GM12878 (cell line): Measurements from ENCODE around the gene NSG1. TPM values are rescaled to one million over a fixed set of nuclear protein-coding genes. Genes with fewer than 3 reads are reported as not detected.

ENCODE experiments used
- ATAC-seq: fragments of 200-7000 bp; cut with Tn5 transposase; 3 replicates; pipeline ENCODE4 v1.9.1; 2020; ENCODE audit warnings: mild to moderate bottlenecking, moderate library complexity
- BruUV-seq: library from RNA; stranded (reverse); fragments of 400-500 nt; replicated peaks from 2 replicates; lab custom pipeline; 2021; lab: Mats Ljungman, UMichigan
- CTCF ChIA-PET: fragments of 300-600 bp; sonication (Branson Sonifier 250); formaldehyde crosslinking; extraction: SDS; loops from one replicate; lab custom pipeline; 2021; ENCODE audit warnings: inconsistent platforms; lab: Yijun Ruan, JAX
- POLR2A ChIA-PET: fragments of 350-600 bp; formaldehyde crosslinking; extraction: SDS; loops from one replicate; lab custom pipeline; 2021; ENCODE audit warnings: inconsistent platforms; lab: Charles Lee
- RAD21 ChIA-PET: fragments of 300-600 bp; sonication (Branson Sonifier 250); formaldehyde crosslinking; loops from one replicate; lab custom pipeline; 2023; ENCODE audit warnings: antibody characterized with exemption; ENCODE audit not compliant: unreplicated experiment; lab: Charles Lee
- SMC1A ChIA-PET: fragments of 300-600 bp; sonication (Branson Sonifier 250); formaldehyde crosslinking; loops from one replicate; lab custom pipeline; 2023; ENCODE audit not compliant: unreplicated experiment, uncharacterized antibody; lab: Charles Lee
- DNase-seq: peaks from one replicate; pipeline ENCODE4 v3.0.0-alpha.2; 2011; ENCODE audit warnings: low read depth, low spot score
- FAIRE-seq: peaks from 3 replicates; lab custom pipeline; 2011; peaks lifted over from hg19 to GRCh38; lab: Jason Lieb, UNC
- H2AFZ ChIP-seq: 2 replicates; pipeline ENCODE4 v1.6.0; 2011; ENCODE audit warnings: low read depth, low read length, control low read depth; ENCODE audit not compliant: control insufficient read depth
- H3K27ac ChIP-seq: 2 replicates; pipeline ENCODE4 v1.5.1; 2011; ENCODE audit warnings: control low read depth; ENCODE audit not compliant: control insufficient read depth, insufficient read depth
- H3K27me3 ChIP-seq, 2 experiments: replicated peaks in 1 of 2; 2 replicates each; pipeline versions ENCODE4 v1.6.0 to v1.6.1; 2011; ENCODE audit warnings: low read length in 1 of 2; ENCODE audit not compliant: control insufficient read depth in 2 of 2, insufficient read depth in 2 of 2
- H3K36me3 ChIP-seq, 2 experiments: 2 replicates each; pipeline ENCODE4 v1.5.1; 2011; ENCODE audit warnings: low read length in 1 of 2; ENCODE audit not compliant: control insufficient read depth in 2 of 2, insufficient read depth in 2 of 2
- H3K4me1 ChIP-seq: 2 replicates; pipeline ENCODE4 v1.6.1; 2011; ENCODE audit warnings: mild to moderate bottlenecking, low read length, moderate library complexity, mixed read lengths; ENCODE audit not compliant: control insufficient read depth, insufficient read depth
- H3K4me2 ChIP-seq: 2 replicates; pipeline ENCODE4 v1.6.0; 2011; ENCODE audit warnings: control low read depth; ENCODE audit not compliant: control insufficient read depth, insufficient read depth
- H3K4me3 ChIP-seq: fragments of 200-600 bp; sonication (generic); 2 replicates; pipeline ENCODE4 v1.5.1; 2016
- H3K79me2 ChIP-seq: 2 replicates; pipeline ENCODE4 v1.6.0; 2011; ENCODE audit warnings: low read length; ENCODE audit not compliant: control insufficient read depth, insufficient read depth
- H3K9ac ChIP-seq: 2 replicates; pipeline ENCODE4 v1.8.0; 2011; ENCODE audit warnings: low read length, control low read depth, mixed read lengths; ENCODE audit not compliant: control insufficient read depth, insufficient read depth
- H3K9me3 ChIP-seq: replicated peaks from 3 replicates; pipeline ENCODE4 v1.5.1; 2011; ENCODE audit warnings: mild to moderate bottlenecking, low read length; ENCODE audit not compliant: control insufficient read depth, insufficient read depth
- H4K20me1 ChIP-seq: 2 replicates; pipeline ENCODE4 v1.6.0; 2011; ENCODE audit not compliant: control insufficient read depth, insufficient read depth
- ATF3 ChIP-seq: IDR thresholded peaks from 2 replicates; pipeline ENCODE4 v1.6.1; 2011; ENCODE audit warnings: low read depth, mild to moderate bottlenecking, low read length, moderate library complexity, borderline replicate concordance; ENCODE audit errors: extremely low read depth
- CTCF ChIP-seq, 3 experiments: IDR thresholded peaks in 2 of 3; conservative IDR thresholded peaks in 1 of 3; 2 replicates each; pipeline ENCODE4 v1.5.1; 2011; ENCODE audit warnings: low read depth in 3 of 3, low read length in 3 of 3, mild to moderate bottlenecking in 3 of 3, control low read depth in 2 of 3, moderate library complexity in 2 of 3, inconsistent platforms in 1 of 3, mixed read lengths in 1 of 3; ENCODE audit not compliant: control insufficient read depth in 2 of 3, insufficient read depth in 1 of 3; ENCODE audit errors: extremely low read depth in 1 of 3
- E2F4 ChIP-seq: IDR thresholded peaks from 2 replicates; pipeline ENCODE4 v1.6.1; 2012; ENCODE audit warnings: low read depth, low read length, improper control_type of control experiment
- EP300 ChIP-seq, 2 experiments: fragments of 150-350 bp in 1 of 2; IDR thresholded peaks; 2 replicates each; pipeline ENCODE4 v1.6.1; 2011 to 2012; ENCODE audit warnings: low read depth in 2 of 2, low read length in 2 of 2, borderline replicate concordance in 1 of 2, improper control_type of control experiment in 1 of 2, inconsistent platforms in 1 of 2; ENCODE audit not compliant: control insufficient read depth in 1 of 2
- NFIC ChIP-seq: IDR thresholded peaks from 2 replicates; pipeline ENCODE4 v1.6.1; 2012; ENCODE audit warnings: low read depth, mild to moderate bottlenecking, inconsistent platforms, low read length, moderate library complexity
- NFYA ChIP-seq: IDR thresholded peaks from 2 replicates; pipeline ENCODE4 v1.6.1; 2011; ENCODE audit warnings: low read depth, mild to moderate bottlenecking, low read length, improper control_type of control experiment, borderline replicate concordance
- NR2F1 ChIP-seq: fragments of 450-650 bp; conservative IDR thresholded peaks from 2 replicates; pipeline ENCODE4 v1.6.1; 2017; ENCODE audit warnings: mild to moderate bottlenecking
- POU2F2 ChIP-seq: IDR thresholded peaks from 3 replicates; pipeline ENCODE4 v1.6.1; 2011; ENCODE audit warnings: low read depth, mild to moderate bottlenecking, low read length, borderline replicate concordance
- RAD21 ChIP-seq: IDR thresholded peaks from 2 replicates; pipeline ENCODE4 v1.6.1; 2011; ENCODE audit warnings: mild to moderate bottlenecking, low read depth, low read length, moderate library complexity; ENCODE audit not compliant: insufficient read depth
- SP1 ChIP-seq: IDR thresholded peaks from one replicate; pipeline ENCODE4 v1.6.1; 2011; ENCODE audit warnings: low read depth, low read length
- ZNF207 ChIP-seq: fragments of 450-650 bp; IDR thresholded peaks from 2 replicates; pipeline ENCODE4 v1.6.1; 2014; ENCODE audit warnings: antibody characterized with exemption, mild to moderate bottlenecking, borderline replicate concordance
- WGBS: methylation state at CpG from one replicate; pipeline ENCODE4 v1.1.6; 2016; ENCODE audit warnings: low lambda C conversion rate; ENCODE audit not compliant: insufficient replicate concordance, insufficient coverage; ENCODE audit errors: missing lambda C conversion rate; 5-methylcytosine and 5-hydroxymethylcytosine counted together
- in situ Hi-C: fragments of 300-500 bp; cut with MboI; formaldehyde crosslinking; loops from 9 replicates; pipeline ENCODE4 v1.14.3; 2018; ENCODE audit warnings: mixed read lengths
- intact Hi-C: fragments of 100-400 bp; cut with micrococcal nuclease; formaldehyde crosslinking; loops from one replicate; pipeline ENCODE4 v1.14.2; 2022; ENCODE audit not compliant: unreplicated experiment
- polyA plus RNA-seq, 11 experiments: library from polyadenylated mRNA; depleted of rRNA in 4 of 11; unstranded in 6 of 11; stranded (reverse) in 5 of 11; fragments of >200 nt; fragmentation: Nextera tagmentation in 4 of 11; fragmentation: Illumina TruSeq in 1 of 11; extraction: Ambion mirVana in 4 of 11; extraction: Trizol in 1 of 11; gene quantifications; 1 replicate in 1 of 11; 2 replicates in 10 of 11; pipeline versions ENCODE4 v1.2.1 to v1.2.3, GENCODE V29; 2011 to 2016; ENCODE audit warnings: inconsistent platforms in 2 of 11, missing spikeins in 2 of 11, low read depth in 1 of 11
- total RNA-seq, 4 experiments: library from RNA; depleted of rRNA in 3 of 4; stranded (reverse); fragments of >200 nt in 3 of 4; fragmentation: Illumina TruSeq in 1 of 4; extraction: Trizol in 1 of 4; gene quantifications; 2 replicates each; pipeline versions ENCODE4 v1.2.1 to v1.2.3, GENCODE V29; 2013 to 2021
- TF ChIP-seq, protein P1 (sequence below): IDR thresholded peaks from 2 replicates; pipeline ENCODE4 v1.6.1; 2012; ENCODE audit warnings: low read depth, low read length, improper control_type of control experiment

NSG1 gene
- total and polyA plus RNA-seq, 10 of the 15 experiments (the other 5 are each of a cell fraction or from before 2014, with no cell fraction given), result 0.03 to 0.19 (median 0.10) TPM; not detected in 5

GRCh38 chr4:4383085-4383484, 3.8 kb upstream of the NSG1 start:
- Histone ChIP-seq H2AFZ (no peak overlapping the region), H3K9me3 (no peaks in the 10 kb centered on the region), H4K20me1 (no peaks in the 10 kb centered on the region), H3K4me2 (no peak overlapping the region), H3K27ac (no peak overlapping the region), H3K36me3 (no peaks in the 10 kb centered on the region), H3K4me3 (no peak overlapping the region), H3K27me3 (peaks cover 5 to 7% of the 10 kb centered on the region in 2 experiments), H3K9ac (no peak overlapping the region), H3K4me1 (no peaks in the 10 kb centered on the region), H3K79me2 (no peaks in the 10 kb centered on the region)
- intact Hi-C loops, result no loop called here
- TF ChIP-seq SP1, result no peak
- TF ChIP-seq NR2F1, result no peak
- TF ChIP-seq ZNF207, result no peak
- no peak for TF ChIP-seq EP300 (IDR thresholded peaks at IDR 0.05; ENCODE audit: borderline replicate concordance in 1 of 2, control insufficient read depth in 1 of 2, low read depth in 2 of 2, low read length in 2 of 2)
- no peak for TF ChIP-seq E2F4
- in situ Hi-C loops, result no loop called here
- RAD21 ChIA-PET, result no interaction called here
- 0% methylated on average over 3 of the region's 3 CpGs for WGBS
- SMC1A ChIA-PET, result no interaction called here
- CTCF ChIA-PET, result no interaction called here
- BruUV-seq, result no TSS peak
- FAIRE-seq (no peak), DNase-seq (no peak), ATAC-seq (no peak)
- POLR2A ChIA-PET, result no interaction called here

DNA sequence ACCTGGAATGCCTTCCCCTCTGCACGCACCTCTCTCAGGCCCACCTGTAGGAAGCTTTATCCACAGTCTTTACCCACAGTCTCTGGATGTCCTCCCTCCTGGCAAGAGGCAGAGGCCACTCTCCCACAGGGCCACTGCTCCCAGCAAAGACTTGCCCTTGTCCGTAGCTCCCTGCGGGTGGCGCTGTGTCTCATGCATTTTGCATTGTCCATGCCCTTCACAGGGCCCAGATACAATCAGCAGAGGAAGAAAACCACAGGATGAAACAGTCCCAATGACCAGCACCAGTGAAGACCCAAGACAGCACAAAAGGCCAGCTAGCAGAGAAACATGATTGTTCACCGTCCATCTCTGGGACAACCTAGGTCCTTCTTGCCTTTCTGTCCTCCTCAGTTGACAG, 2.1 kb upstream of the NSG1 start:
- no peak for DNase-seq
- no peak for ATAC-seq
- no peak for FAIRE-seq
- Histone ChIP-seq H3K4me2 (no peak overlapping the region), H3K4me3 (no peak overlapping the region), H3K27me3 (peaks cover 5 to 10% of the 10 kb centered on the region in 2 experiments), H3K9ac (no peak overlapping the region), H2AFZ (no peak overlapping the region), H3K79me2 (no peaks in the 10 kb centered on the region), H4K20me1 (no peaks in the 10 kb centered on the region), H3K9me3 (no peaks in the 10 kb centered on the region), H3K27ac (no peak overlapping the region), H3K36me3 (no peaks in the 10 kb centered on the region), H3K4me1 (no peaks in the 10 kb centered on the region)
- intact Hi-C loops, result no loop called here
- CTCF ChIA-PET, result interaction anchor here (1.0 kb wide), 2 partner anchors 45 to 123 kb away, joined by 3 read pairs; no protein-coding TSS in a partner anchor
- SMC1A ChIA-PET, result no interaction called here
- in situ Hi-C loops, result no loop called here
- RAD21 ChIA-PET, result no interaction called here
- POLR2A ChIA-PET, result no interaction called here
- no TSS peak for BruUV-seq
- 56% methylated on average over 5 of the region's 5 CpGs for WGBS
- TF ChIP-seq ATF3 (no peak), NFYA (no peak), NFIC (no peak), POU2F2 (no peak), RAD21 (0 out of 2 replicates have a peak, but pooled peaks have one; percentile 16), CTCF (IDR thresholded peaks at IDR 0.05 in 2 of 3, conservative IDR thresholded peaks at IDR 0.05 in 1 of 3; ENCODE audit: control insufficient read depth in 2 of 3, extremely low read depth in 1 of 3, insufficient read depth in 1 of 3, low read depth in 3 of 3, low read length in 3 of 3) (peak in 2 of 3 experiments; percentile 11 to 15; a peak in 1 of 6 replicates)
- TF ChIP-seq, protein P1, sequence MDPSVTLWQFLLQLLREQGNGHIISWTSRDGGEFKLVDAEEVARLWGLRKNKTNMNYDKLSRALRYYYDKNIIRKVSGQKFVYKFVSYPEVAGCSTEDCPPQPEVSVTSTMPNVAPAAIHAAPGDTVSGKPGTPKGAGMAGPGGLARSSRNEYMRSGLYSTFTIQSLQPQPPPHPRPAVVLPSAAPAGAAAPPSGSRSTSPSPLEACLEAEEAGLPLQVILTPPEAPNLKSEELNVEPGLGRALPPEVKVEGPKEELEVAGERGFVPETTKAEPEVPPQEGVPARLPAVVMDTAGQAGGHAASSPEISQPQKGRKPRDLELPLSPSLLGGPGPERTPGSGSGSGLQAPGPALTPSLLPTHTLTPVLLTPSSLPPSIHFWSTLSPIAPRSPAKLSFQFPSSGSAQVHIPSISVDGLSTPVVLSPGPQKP, result no peak
